Right renal pelvis (tissue), 4 donors: ENCODE data around the gene SLC41A3. TPM values are rescaled to one million over a fixed set of nuclear protein-coding genes. Genes with fewer than 3 reads are reported as not detected.
"Not testable (repeated sequence)": the region's sequence is repeated elsewhere in the genome, so short reads cannot be mapped to it uniquely, and the experiment has no call there.

Source experiments
- DNase-seq, 4 donors: peaks; one replicate each; pipeline ENCODE4 v3.0.0-alpha.2; 2013; ENCODE audit warnings: low read depth in 4 of 4, low spot score in 3 of 4, missing footprints in 1 of 4
- polyA plus RNA-seq, 4 donors: library from polyadenylated mRNA; unstranded; fragments of 120-200 nt; gene quantifications; one replicate each; pipeline ENCODE4 v1.2.1, GENCODE V29; 2013; ENCODE audit not compliant: insufficient read length in 4 of 4

The SLC41A3 gene
- polyA plus RNA-seq, 4 donors, result 76.5 to 86.7 (median 77.7) TPM

DNA sequence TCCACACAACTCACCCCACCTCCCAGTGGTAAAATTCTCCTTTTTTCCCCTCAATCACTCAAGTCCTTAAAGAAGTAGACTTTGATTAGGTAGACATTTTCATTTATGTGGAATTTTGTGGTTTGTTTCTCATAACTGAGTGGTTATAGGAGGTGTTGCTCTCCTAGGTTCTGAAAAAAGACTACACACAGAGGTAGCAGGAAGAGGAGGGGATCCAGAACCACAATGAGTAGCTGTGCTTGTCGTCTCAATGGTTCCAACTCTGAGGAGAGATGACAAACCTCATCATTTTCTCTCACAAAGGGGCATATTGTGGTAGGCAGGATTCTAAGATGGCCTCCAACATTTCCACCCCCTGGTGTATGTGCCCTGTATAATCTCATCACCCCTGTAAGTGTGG is 120.1 kb downstream of the SLC41A3 start:
- not testable (repeated sequence) for DNase-seq

- DNase-seq, result no peak
Observed at GRCh38 chr3:125961289-125961589, 122.7 kb downstream of the SLC41A3 start.

GRCh38 chr3:125960456-125961288 is 123.3 kb downstream of the SLC41A3 start:
- DNase-seq, result no peak

DNA sequence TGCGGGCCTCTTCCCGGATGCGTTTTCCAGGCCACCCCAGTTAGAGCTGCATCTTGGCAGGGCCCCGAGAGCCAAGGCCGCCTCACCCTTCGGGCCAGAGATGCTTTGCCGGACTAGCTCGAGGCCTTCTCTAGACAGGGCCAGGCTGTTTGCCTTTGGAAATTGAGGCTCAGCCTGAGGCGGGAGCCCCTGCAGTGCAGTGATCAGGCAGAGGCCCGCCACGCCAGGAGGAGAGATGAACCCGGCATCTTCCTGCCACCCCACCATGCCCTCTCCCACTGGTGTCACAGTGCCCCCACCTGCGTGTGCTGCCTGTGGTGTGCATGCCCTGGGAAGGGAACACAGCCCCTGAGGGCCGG is 123.9 kb downstream of the SLC41A3 start:
- no peak for DNase-seq

DNA sequence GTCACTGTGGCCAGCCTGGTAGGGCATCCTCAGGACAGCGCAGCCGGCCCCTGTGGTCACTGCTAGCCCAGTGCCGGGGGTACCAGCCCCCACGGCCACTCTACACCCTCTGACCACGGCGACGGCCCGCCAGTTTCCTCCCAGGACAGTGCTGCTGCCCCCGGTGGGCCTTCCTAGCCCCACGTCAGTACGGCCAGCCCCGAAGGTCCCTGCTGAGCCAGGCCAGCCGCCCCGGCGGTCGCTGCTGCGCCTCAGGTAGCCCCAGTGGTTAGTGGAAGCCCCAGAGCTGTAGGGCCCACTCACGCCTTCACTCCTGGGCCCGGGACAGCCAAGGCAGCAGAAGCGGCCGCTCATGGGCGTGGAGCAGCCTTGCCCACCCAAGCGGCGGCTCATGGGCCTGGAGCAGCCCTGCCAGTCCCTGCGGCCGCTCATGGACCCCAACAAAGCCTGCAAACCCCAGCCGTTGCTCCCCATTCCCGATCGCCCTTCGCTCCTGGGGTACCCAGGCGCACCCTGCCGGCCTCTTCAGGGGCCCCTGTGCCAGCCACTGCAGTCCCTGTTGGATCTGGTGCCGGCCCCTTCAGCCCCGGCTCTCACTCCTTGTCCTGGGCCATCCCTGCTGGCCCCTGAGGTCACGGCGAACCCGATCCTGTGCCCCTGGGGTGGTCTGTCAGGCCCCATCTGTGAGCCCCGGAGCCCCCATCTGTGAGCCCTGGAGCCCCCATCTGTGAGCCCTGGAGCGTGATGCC is 124.4 kb downstream of the SLC41A3 start:
- no peak for DNase-seq

- no peak for DNase-seq
Observed at GRCh38 chr3:125958511-125959316, 125.2 kb downstream of the SLC41A3 start.

GRCh38 chr3:125957674-125958510 is 126.0 kb downstream of the SLC41A3 start:
- DNase-seq, result no peak

GRCh38 chr3:125957020-125957419 is 126.9 kb downstream of the SLC41A3 start:
- DNase-seq, result not testable (repeated sequence)

Other genes starting within 250 kb of the SLC41A3 start
- gene ROPN1B, start 114.9 kb downstream of the SLC41A3 start, polyA plus RNA-seq, result 1 to 10 TPM in 1 of 4 donors, under 1 TPM in 3; 0.27 to 1.2 (median 0.49) TPM
- gene ALDH1L1, start 96.5 kb upstream of the SLC41A3 start, polyA plus RNA-seq, result 10 to 100 TPM; 31.5 to 57.0 (median 44.9) TPM